A673 (cell line): ENCODE measurements around the gene SSTR5.

Source experiments
- CTCF ChIP-seq: fragments of 300-800, 200-600 bp; sonication (generic); conservative IDR thresholded peaks from 2 replicates; pipeline ENCODE4 v1.5.1; 2017; ENCODE audit warnings: low read depth, mild to moderate bottlenecking, antibody characterized with exemption, low read length, moderate library complexity, mixed read lengths
- EZH2 ChIP-seq: fragments of 200-600 bp; sonication (generic); IDR thresholded peaks from 2 replicates; pipeline ENCODE4 v1.6.1; 2017; ENCODE audit warnings: borderline replicate concordance, low read depth, mild to moderate bottlenecking, mixed read lengths, antibody characterized with exemption, low read length; ENCODE audit not compliant: poor library complexity, severe bottlenecking

GRCh38 chr16:1028524-1029258 lies 43.9 kb upstream of the SSTR5 start:
- no peak for TF ChIP-seq CTCF
- no peak for TF ChIP-seq EZH2
